HG03039 (cell line): Measurements from ENCODE around the gene SPANXN1.
"Not testable (repeated sequence)": the region's sequence is repeated elsewhere in the genome, so short reads cannot be mapped to it uniquely, and the experiment has no call there.

Experiments used
- ATAC-seq: cut with Tn5 transposase; IDR thresholded peaks from one replicate; pipeline ENCODE4 v1.9.1; 2021; ENCODE audit warnings: mild to moderate bottlenecking, moderate library complexity; ENCODE audit not compliant: unreplicated experiment

Gene SPANXN1, protein sequence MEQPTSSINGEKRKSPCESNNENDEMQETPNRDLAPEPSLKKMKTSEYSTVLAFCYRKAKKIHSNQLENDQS

DNA sequence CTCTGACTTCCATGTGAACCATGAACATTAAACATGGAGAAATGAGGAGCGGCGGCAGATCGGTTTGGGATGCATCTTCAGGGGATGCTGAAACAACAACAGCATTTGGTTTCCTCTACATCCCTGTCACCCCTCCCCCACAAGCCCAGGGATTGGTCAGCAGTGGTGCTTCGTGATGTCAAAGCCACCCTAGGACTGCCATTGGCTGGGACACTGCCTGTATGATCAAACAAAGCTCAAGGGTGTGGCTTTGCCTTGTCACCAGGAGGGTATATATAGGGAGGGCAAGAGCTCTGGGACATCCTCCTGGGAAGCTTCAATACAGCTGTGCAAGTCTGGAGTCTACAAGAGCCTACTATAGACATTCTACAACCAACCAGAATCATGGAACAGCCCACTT, at the start of gene SPANXN1:
Gene SPANXN1, plus strand, starts transcription at position 301 of the 400 bp plus-strand sequence. Its CDS starts 84 bp downstream, at position 385.
- ATAC-seq = not testable (repeated sequence)

DNA sequence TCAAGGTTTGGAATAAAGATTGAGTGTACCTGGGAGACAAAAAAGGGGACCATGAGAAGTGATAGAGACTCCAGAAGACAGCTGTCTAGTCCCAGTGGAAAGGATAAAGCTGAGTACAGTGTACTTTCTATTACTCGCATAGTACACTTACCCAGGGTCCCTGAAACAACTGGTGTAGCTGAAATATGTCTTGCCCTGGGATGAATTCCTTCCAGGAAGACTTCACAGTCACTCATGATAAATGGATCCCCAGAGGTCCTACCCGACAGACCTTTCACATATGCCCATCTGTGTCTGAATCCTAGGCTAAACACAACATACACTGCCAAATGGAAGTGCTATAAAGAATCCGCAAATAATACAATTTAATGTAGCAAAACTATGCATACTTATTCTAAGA, 48.2 kb upstream of the SPANXN1 start:
- ATAC-seq = no peak

DNA sequence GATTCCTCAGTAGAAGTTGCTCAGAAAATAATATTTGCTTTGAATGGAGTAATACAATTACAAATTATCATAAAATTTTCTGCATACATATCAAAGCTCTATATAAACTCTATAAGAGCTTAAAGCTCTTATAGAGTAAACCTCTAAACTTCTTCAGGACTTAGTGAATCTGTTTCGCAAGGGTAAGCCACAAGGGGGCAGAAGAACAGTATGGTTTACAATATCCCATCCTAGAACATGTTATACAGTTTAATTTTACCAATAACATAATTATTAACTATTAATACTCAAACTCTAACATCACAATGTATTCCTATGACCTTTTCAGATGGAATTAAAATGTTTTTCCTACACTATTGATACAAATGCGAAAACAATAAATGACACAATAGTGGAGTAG, 33.8 kb upstream of the SPANXN1 start:
- no peak for ATAC-seq

DNA sequence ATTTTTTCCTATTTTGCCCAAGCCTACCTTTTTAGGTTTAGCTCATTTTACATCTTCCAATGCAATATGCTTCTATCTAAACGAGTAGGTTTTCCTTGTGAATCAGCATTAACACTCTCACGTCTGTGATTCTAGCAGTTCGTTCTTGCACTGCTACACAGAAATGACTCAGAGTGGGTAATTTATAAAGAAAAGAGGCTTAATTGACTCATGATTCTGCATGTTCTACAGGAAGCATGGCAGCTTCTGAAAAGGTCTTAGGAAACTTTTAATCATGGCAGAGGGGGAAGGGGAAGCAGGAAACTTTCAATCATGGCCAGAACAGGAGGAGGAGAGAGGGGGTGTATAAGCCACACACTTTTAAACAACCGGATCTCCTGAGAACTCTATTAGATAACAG, 44.9 kb downstream of the SPANXN1 start:
- ATAC-seq = no peak
